HG03378 (cell line): Measurements from ENCODE around the gene DOK1.

Experiments used
- ATAC-seq: cut with Tn5 transposase; IDR thresholded peaks from one replicate; pipeline ENCODE4 v1.9.1; 2021; ENCODE audit warnings: mild to moderate bottlenecking, moderate library complexity; ENCODE audit not compliant: unreplicated experiment

The DOK1 gene

DNA sequence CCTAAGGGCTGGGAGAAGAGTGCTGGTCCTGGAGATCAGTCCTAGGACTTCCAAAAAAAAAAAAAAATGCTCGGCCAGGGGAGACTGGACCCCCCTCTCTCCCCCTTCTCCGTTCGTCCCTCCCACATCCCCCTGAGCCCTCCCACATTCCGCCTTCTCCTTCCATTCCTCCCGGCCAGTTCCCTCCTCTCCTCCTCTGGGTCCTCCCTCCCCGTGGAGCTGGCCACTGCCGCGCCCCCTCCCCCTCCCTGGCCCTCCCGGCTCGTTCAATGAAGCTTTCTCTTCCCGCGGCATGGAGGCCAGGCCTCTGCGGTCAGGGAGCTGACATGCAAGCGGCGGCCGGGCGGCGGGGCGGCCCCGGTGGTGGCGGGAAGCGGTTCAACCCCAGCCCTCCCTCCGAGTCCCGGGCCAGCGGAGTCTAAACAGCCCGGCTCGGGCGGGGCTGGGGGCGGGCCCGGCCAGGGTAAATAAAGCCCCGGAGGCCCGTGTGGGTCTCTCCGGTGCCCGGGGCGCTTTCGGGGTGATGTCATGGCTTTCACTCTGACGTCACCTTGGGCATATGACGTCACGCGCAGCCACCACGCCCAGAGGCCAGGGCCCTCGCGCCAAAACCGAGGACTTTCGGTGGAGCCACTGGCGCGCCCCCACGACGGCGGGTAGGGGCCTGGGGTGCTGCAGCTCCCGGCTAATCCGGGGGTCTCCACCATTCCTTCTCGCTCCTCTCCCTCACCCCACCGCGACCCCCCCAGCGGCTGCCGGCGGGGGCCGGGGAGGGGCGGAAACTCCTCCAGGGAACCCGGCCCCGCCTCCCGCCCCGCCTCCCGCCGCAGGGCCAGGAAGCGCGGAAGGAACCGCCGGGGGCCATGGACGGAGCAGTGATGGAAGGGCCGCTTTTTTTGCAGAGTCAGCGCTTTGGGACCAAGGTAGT, at the start of gene DOK1, which contains the start of gene LOXL3:
DOK1 (plus strand) TSS at position 829 of the 928 bp plus-strand sequence; CDS start at position 864, 35 bp downstream.
LOXL3 (minus strand) TSS at position 51 of the 928 bp plus-strand sequence. CDS start 1,308 bp downstream, outside the sequence.
- no peak for ATAC-seq

DNA sequence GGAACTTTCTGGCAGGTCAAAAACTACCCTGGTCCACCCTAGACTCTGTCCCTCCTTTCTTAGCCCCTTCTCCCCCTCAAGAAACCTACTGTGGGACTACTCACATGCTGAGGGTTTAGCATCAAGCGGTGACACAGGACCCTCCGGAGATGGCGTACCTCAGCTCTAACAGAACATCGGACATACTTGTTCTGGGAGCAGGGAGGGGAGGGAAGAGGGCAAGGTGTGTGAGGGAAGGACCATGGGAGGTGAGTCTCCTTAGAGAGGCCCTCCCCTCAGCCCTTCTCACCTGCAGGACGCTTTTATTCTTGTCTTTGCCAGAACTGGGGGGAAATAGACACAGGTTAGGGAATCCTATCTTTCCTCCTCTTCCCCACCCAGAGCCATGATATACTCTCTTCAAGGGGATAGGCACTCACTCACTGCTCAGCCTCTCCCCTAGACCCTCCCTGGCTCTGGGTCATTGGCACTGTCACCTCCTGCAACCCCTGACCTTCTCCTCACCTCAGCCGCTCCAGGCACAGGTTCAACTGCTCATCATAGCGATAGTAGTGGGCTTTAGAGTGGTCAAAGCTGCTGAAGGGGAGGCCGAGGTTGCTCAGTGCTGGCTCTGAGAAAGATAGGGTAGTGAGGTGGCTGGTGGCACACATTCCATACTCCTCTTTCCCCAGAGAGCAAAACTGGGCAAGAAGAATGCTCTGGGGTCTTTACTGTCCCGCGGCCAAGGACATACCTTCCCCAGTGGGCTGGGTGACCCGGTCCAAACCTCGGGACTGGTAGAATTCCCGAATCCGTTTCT, 48.9 kb upstream of the DOK1 start:
- ATAC-seq: no peak

DNA sequence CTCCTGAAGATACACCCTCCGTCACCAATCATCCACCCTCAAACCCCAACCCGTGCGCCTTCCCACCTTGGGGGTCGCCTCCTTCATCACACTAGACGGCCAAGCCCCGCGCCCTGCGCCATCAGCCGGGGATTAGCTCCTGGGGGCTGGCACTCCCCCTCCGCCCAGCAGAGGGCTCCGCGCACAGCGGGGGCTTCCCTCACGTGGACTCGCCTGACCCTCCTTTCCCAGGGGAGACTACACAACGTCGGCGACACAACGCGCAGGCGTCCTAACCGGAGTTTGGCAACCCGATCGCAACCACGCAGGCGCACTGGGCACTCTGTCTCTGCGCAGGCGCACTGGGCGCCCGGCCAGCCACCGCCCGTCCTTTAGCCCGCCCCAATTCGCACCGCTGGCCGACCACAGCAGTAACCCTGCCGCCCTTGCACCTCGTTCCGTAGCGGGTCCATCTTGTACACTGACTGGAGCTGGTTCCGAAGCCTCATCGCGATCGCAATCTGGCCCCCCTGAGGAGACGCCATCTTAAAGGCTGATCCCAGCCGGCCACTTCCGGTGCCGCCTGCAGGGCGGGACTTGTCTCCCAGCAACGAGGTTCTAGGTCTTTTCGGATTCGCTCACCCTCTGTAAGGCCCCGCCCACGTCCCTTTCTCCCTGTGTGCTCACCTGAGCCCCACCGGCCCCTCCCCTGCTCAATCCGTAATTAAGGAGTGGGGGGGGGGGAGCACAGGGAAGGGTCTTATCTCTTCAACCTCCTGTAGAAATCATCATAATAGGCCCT, 47.2 kb upstream of the DOK1 start, which contains the start of gene PCGF1:
PCGF1 (minus strand) TSS at position 551 of the 781 bp plus-strand sequence; CDS start at position 524, 27 bp downstream.
- ATAC-seq: peak; percentile 88

DNA sequence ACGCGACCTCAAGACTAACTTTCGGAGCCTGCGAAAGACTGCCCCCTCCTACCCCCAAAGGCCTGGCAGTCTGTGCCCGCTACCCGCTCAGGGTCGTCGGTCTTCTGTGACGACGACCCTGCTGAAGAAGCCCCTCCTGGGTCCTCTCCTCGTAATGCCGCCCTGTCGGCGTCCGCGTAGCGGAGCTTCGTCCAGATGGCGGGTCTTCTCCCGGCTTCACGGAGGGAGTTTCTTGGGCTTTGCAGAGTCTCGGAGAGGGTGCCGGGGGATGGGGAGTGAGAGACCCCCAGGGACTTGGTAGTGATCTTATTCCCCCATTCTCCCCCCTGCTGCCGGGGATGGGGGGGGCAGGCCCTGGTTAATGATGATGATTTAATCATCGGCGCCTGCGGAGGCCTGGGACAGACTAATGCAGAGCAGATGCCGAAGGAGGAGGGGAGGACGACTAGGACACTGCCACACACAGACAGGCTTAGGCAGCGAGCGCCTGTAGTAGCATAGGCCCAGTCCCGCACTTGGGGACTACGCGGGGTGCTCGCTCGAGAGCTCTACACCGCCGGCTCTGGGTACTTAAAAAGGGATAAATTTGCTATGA, 46.5 kb upstream of the DOK1 start:
- peak; percentile 1 for ATAC-seq

DNA sequence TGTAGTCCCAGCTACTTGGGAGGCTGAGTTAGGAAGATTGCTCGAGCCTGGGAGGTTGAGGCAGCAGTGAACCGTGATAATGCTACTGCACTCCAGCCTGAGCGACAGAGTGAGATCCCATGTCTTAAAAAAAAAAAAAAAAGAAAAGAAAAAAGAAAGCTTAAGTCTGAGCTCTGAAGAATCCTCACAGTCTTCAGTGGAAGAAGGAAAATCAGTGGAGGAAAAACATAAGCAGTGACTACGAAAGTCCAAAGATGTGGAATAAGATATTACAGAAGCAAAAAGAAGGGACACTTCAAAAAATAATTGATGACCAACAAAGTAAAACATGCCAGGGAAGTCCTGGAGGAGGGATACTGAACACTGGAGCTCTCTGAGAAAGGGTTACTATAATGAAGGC, 44.2 kb upstream of the DOK1 start:
- no peak for ATAC-seq

- no peak for ATAC-seq
Observed at GRCh38 chr2:74511104-74511989, 43.2 kb upstream of the DOK1 start.

GRCh38 chr2:74512744-74513604, 41.5 kb upstream of the DOK1 start:
- no peak for ATAC-seq

- no peak for ATAC-seq
Observed at GRCh38 chr2:74513605-74514367, 40.7 kb upstream of the DOK1 start.

- ATAC-seq: no peak
Observed at GRCh38 chr2:74514368-74515270, 39.9 kb upstream of the DOK1 start, which contains the start of gene TLX2. TLX2 (plus strand) TSS chr2:74514450; CDS start chr2:74514807, 357 bp downstream.

DNA sequence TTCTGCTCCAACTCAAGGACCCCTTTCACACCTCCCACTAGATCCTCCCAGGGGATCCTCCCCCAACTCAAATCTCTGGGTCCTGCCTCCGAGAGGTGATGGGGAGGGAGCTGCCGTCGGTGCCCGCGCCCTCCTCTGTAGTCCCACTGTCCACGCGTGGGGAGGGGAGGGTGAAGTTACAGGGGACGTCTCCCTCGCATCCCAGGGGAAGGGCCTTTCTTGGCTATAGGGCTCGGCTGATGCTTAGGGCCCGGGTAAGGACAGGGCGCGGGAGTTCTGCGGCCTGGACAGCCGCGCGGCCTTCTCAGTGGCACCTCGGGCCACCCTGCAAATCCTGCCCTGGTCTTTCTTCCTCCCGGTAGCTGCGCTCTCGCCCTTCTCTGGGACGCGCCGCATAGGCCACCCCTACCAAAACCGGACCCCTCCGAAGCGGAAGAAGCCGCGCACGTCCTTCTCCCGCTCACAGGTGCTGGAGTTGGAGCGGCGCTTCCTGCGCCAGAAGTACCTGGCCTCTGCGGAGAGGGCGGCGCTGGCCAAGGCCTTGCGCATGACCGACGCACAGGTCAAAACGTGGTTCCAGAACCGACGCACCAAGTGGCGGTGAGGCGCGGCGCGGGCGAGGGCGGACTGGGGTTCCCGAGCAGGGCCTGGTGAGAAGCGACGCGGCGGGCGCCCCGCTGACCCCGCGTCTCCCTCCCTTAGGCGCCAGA, 39.1 kb upstream of the DOK1 start:
- no peak for ATAC-seq

- ATAC-seq: no peak
Observed at GRCh38 chr2:74515981-74516633, 38.4 kb upstream of the DOK1 start.

DNA sequence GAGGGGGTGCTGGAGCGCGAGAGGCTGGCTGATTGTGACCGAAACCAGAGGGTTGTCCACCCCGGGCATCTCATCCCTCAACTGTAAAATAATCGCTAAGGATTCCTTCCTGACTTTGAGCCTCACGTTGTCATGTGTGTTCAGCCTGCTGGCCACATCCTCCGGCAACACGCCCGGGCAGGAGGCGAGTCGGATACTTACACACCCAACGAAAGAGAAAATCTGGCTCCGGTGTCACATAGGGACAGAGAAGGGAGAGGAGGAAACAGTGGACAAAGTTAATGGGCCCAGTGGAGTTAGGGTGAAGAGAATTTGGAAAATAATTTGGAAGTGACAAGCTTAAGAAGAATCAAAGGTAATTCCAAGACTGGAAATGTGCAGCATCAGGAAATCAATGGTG, 37.9 kb upstream of the DOK1 start:
- ATAC-seq: no peak

DNA sequence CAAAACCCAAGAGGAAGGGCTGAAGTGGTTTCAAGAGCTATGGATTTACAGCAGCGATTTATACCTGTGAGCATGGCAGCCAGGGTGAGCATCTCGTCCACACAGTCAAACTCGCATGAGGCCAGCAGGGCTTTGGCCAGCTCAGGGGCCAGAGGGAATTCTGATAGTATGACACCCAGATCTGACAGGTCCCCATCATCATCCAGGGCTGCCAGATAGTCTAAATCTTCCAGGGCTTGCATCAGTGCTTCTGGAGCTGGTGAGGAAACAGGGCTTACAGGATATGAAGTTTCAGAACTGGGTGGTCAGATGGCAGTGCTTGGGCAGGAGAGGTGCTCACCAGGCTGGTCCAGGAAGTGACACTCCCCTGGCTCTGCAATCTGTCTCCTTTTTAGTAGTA, 32.0 kb upstream of the DOK1 start:
- ATAC-seq: no peak

DNA sequence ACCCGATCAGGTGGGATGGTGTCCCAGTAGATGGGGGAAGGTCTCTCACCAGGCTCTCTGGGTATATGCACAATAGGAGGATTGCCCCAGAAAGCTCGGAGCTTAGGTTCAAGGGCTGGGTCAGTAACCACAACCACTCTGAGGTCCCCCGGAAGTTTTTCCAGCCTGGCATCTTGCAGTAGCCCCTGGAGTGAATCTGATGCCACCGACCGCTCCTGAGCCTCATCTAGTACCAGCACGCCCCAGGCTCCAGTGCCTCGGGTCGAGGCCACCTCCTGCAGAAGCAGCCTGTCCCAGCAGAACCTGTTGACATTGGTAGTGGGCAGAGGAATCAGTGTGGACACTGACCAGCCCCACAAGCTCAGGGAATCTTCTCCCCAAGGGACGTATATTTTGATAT, 30.5 kb upstream of the DOK1 start:
- no peak for ATAC-seq

DNA sequence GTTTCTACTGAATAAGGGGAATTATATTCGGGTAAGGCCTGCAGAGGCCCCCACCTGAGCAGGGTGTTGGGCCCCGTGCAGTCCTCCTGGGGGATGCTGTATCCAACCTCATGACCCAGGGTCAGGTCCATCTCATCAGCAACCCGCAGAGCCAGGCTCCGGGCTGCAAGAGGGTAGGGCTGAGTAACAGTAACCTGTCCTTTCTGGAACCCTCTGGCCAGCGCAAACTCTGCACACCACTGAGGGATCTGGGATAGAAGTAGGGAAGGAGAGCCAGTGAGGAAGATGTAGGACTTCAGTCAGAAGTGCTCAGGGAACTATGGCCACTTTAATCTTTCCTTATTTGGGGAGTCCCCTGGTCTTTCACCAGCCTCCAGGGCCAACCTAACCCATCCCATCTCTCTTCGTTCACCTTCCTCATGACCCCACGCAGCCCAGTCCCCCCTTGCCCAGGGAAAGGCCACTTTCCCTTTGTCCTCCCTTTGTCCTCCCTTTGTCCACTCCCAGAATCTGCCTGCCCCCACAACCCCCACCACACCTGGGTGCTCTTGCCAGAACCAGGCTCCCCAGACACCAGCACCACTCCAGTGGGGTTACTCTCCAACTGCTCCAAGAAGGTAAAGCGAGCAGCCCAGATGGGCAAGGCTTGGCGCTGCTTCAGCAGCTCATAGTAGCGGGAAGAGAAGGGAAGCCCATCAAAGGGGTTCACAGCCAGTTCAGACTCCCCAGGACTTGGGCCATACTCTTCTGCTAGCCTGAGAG, 29.4 kb upstream of the DOK1 start:
- no peak for ATAC-seq
